HG02884 (cell line): ENCODE data around the gene PAEP.
"Not testable (repeated sequence)": the region's sequence is repeated elsewhere in the genome, so short reads cannot be mapped to it uniquely, and the experiment has no call there.

Experiments used
- ATAC-seq: cut with Tn5 transposase; IDR thresholded peaks from one replicate; pipeline ENCODE4 v1.9.1; 2021; ENCODE audit warnings: mild to moderate bottlenecking, moderate library complexity; ENCODE audit not compliant: unreplicated experiment

Gene PAEP

DNA sequence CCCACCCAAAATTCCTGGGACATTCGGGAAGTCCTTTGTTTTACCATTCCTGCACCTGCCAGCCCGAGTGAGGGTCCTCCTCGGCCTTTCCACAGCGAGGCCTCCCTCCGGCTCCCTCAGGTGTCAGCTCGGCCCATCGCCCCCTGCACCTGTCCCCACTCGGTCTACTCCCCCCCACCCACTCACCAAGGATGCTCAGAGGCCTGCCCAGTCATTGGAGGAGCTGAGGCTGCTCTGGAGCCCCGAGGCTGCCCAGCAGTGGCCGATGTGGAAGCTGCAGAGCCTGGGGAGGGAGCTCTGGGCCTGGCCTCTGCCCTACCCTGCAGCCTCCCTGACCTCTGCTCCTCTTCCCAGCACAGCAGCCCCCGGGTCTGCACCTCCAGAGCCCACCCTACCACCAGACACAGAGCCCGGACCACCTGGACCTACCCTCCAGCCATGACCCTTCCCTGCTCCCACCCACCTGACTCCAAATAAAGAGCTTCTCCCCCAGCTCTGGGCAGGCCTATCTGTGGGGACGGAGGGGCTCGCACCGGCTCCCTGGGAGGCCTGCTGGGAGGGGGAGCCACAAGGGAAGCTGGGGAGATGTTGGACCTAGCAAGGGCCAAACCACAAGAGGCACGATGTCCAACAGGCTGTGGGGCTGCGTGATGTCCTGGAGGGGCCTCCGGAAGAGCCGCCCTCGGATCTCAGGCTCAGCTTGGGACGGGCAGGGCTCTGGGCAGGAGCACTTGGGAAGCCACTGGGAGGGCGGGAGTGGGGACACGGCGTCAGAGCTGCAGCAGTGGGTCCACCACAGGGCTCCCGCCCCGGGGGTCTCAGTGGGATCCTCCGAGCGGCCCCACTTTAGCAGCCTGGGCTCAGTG, 11.8 kb upstream of the PAEP start:
- ATAC-seq, result not testable (repeated sequence)

GRCh38 chr9:135550344-135550918, 11.1 kb upstream of the PAEP start:
- no peak for ATAC-seq

DNA sequence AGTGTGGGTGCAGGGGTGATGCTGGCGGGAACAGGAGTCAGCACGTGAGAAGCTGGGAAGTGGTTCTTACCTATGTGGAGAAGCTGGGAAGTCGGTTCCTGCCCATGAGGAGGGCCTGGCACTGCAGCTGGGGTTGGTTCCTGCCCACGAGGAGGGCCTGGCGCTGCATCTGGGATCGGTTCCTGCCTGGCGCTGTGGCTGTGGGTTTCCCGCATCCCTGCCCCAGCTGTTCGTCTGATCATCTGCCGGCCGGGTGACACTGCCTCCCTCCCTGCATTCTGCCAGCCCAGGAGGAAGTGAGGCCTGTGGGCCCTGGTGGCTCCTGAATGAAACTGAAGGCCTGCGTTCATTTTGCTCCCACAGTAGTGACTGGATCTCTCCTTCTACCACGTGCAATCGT, 10.5 kb upstream of the PAEP start:
- no peak for ATAC-seq

- no peak for ATAC-seq
These were observed 10.1 kb upstream of the PAEP start for GRCh38 chr9:135551456-135551855.

- no peak for ATAC-seq
These were observed 9.4 kb upstream of the PAEP start for GRCh38 chr9:135552021-135552697.

DNA sequence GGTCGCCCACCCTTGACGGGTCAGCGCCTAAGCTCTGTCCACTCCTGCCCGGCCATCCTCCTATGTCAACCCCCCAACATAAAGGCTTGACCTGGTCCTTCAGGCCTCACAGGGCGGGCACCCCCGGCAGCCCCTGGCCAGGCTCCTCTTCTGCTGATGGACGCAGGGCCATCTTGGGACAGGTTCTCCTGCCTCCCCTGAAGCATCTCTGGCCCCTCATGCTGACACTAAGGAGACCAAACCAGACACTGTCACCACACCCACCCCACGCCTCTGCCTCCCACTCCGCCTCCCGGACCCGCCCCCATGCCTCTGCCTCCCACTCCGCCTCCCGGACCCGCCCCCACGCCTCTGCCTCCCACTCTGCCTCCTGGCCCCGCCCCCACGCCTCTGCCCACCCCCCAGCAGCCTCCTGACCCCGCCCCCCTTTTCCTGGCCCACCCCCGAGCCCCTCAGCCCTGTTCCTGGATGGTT, 8.8 kb upstream of the PAEP start:
- no peak for ATAC-seq

DNA sequence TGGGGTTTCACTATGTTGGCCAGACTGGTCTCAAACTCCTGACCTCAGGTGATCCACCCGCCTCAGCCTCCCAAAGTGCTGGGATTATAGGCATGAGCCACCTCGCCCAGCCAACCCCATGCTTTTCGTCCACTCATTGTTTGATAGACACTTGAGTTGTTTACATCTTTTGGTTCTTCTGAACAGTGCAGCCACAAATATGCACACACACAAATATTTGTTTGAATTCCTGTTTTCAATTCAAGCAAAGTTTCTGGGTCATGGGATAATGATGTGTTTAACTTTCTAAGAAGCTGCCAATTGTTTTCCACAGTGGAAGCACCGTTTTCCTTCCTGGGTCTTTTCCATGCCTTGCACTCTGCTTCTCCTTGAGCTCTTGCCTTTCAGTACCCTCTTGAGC, 6.8 kb upstream of the PAEP start:
- ATAC-seq, result no peak

- ATAC-seq, result no peak
These were observed 6.4 kb upstream of the PAEP start for GRCh38 chr9:135555203-135555602.

- ATAC-seq, result no peak
These were observed 5.6 kb upstream of the PAEP start for GRCh38 chr9:135555910-135556309.

DNA sequence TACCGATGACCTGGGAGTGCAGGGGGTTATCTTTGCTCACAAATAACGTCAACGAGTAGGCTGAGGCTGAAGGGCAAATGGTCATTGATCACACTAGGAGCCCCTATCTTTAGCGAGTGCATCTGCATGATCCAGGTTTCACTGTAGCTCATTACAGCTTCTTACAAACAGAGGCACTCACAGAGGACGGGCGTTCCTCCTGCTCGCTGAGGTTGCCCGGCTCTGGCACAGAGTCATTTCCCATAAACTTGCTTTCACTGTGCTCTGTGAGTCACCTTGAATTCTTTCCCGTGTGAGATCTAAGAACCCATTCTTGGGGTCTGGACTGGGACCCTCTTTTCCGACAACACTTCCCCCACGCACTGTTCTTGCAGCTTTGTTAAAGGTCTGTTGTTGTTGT, 1.9 kb upstream of the PAEP start:
- no peak for ATAC-seq

DNA sequence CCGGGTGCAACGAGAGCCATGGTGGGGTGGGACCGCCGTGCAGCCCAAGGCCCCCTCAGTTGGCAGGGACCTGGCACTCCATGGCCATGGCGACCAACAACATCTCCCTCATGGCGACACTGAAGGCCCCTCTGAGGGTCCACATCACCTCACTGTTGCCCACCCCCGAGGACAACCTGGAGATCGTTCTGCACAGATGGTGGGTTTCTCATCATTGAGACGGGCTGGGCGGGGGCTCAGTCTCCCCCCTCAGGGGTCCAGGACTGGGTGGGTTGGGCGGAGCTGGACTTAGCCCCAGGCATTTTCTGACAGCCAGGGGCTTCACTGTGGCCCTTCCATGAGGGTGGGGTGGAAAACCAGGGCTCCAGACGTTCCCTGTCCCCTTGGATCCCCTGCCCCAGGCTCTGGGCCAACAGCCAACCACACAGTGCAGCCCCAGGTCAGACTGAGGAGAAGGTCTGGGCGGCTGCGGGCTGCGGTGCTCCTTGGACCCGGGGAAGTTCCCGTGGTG, 734 bp downstream of the PAEP start:
- no peak for ATAC-seq

DNA sequence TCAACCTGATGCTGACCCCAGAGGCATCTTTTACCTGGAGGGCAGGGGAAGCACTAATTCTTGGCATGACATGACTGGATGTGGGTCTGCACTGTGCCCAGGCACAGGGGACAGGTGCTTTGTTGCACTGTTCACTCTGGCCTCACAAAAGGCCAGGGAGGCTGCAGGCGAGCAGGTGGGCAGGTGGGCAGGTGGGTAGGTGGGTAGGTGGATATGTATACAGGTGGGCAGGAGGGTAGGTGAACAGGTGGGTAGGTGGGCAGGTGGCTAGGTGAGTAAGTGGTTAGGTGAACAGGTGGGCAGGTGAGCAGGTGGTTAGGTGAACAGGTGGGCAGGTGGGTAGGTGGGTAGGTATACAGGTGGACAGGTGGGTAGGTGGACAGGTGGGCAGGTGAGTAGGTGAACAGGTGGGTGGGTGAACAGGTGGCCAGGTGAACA, 1.5 kb downstream of the PAEP start:
- ATAC-seq, result no peak

DNA sequence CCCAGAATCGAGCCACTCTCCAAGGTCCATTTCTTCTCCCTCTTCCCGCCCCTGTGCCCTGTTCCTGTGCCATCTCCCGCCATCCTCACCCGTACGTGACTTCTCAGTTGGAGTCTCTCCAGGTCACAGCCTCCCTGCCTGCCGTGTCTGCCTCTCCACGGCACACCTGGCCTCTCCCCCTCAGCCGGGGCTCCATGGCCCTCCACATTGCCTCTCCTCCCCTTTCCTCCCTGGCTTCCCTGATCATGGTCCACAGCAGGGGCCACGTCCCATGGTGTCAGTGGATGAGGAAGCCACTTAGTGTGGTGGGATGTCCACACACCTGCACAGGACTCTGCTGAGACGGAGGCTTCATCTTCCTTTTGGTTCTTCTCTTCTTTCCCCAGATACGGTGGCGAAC, 2.3 kb downstream of the PAEP start:
- ATAC-seq, result no peak

- no peak for ATAC-seq
These were observed 3.6 kb downstream of the PAEP start for GRCh38 chr9:135565141-135565628.

DNA sequence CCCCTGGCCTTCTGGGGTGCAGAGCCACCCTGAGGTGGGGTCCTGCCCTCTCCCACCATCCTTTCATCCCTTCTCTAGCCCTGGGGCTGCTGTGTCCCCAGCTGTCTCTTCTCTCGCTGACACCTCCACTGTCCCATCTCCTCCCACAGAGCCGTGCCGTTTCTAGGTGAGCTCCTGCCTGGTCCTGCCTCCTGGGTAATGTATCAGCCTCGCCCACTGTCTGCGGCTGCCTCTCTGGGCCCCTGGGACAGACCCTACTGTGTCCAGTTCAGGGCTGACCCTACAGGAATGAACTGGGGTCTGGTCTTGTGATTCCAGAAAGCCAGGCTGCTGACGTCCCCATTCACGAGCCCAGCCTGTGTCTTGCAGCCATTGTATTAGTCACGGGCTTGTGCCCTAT, 4.1 kb downstream of the PAEP start:
- no peak for ATAC-seq

DNA sequence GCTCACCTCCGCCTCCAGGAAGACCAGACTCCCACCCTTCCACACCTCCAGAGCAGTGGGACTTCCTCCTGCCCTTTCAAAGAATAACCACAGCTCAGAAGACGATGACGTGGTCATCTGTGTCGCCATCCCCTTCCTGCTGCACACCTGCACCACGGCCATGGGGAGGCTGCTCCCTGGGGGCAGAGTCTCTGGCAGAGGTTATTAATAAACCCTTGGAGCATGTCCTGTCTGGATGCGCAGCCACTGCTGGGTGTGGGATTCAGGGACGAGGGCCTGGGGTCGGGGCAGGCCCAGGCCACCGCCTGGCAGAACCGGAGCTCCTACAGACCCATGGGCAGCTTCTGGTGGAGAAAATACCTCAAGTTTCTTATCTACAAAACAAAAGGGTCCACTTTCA, 5.0 kb downstream of the PAEP start:
- ATAC-seq, result no peak

GRCh38 chr9:135567311-135567710, 5.8 kb downstream of the PAEP start:
- ATAC-seq, result no peak

- no peak for ATAC-seq
These were observed 6.5 kb downstream of the PAEP start for GRCh38 chr9:135568026-135568425.

- ATAC-seq, result no peak
These were observed 8.9 kb downstream of the PAEP start for GRCh38 chr9:135570456-135570855.

GRCh38 chr9:135572233-135572632, 10.7 kb downstream of the PAEP start:
- ATAC-seq, result no peak

GRCh38 chr9:135573124-135573523, 11.6 kb downstream of the PAEP start:
- no peak for ATAC-seq
